DOHH2 (cell line): ENCODE measurements around the gene OR10J5.

ENCODE experiments used
- H3F3A ChIP-seq: fragments of 200-600 bp; sonication (generic), shearing (Covaris generic); 2 replicates; pipeline ENCODE4 v1.6.0; 2016; ENCODE audit warnings: antibody characterized with exemption, mild to moderate bottlenecking; ENCODE audit not compliant: control insufficient read depth, insufficient read depth
- H3K27ac ChIP-seq: fragments of 200-600 bp; sonication (generic); 2 replicates; pipeline ENCODE4 v1.5.1; 2014; ENCODE audit warnings: low read depth, mild to moderate bottlenecking, low read length, moderate library complexity
- H3K27me3 ChIP-seq: fragments of 200-600 bp; sonication (generic); 2 replicates; pipeline ENCODE4 v1.6.1; 2014; ENCODE audit warnings: mild to moderate bottlenecking, low read length, mixed read lengths; ENCODE audit not compliant: control insufficient read depth
- H3K36me3 ChIP-seq: fragments of 200-600 bp; sonication (generic); 2 replicates; pipeline ENCODE4 v1.6.1; 2014; ENCODE audit warnings: mild to moderate bottlenecking, low read length, moderate library complexity, mixed read lengths; ENCODE audit not compliant: control insufficient read depth
- H3K4me1 ChIP-seq: fragments of 200-600 bp; sonication (generic); 2 replicates; pipeline ENCODE4 v1.6.1; 2014; ENCODE audit warnings: mild to moderate bottlenecking, low read length, mixed read lengths; ENCODE audit not compliant: control insufficient read depth
- H3K4me2 ChIP-seq: fragments of 200-600 bp; sonication (generic); 2 replicates; pipeline ENCODE4 v1.6.0; 2014; ENCODE audit warnings: mild to moderate bottlenecking, low read length, moderate library complexity
- H3K4me3 ChIP-seq: fragments of 200-600 bp; sonication (generic); 2 replicates; pipeline ENCODE4 v1.5.1; 2014; ENCODE audit warnings: mild to moderate bottlenecking, low read length, mixed read lengths
- H3K79me2 ChIP-seq: fragments of 200-600 bp; sonication (generic); 2 replicates; pipeline ENCODE4 v1.6.1; 2014; ENCODE audit warnings: mild to moderate bottlenecking, low read length, mixed read lengths; ENCODE audit not compliant: control insufficient read depth
- H3K9me2 ChIP-seq: fragments of 200-600 bp; sonication (generic); replicated peaks from 2 replicates; pipeline ENCODE4 v1.6.1; 2014; ENCODE audit warnings: mild to moderate bottlenecking, low read length, mixed read lengths; ENCODE audit not compliant: control insufficient read depth
- H3K9me3 ChIP-seq: fragments of 200-600 bp; sonication (generic); 2 replicates; pipeline ENCODE4 v1.6.1; 2014; ENCODE audit warnings: antibody characterized with exemption, low read length, mixed read lengths; ENCODE audit not compliant: control insufficient read depth, insufficient read depth
- H4K20me1 ChIP-seq: fragments of 200-600 bp; sonication (generic); 2 replicates; pipeline ENCODE4 v1.6.0; 2014; ENCODE audit warnings: low read depth, mild to moderate bottlenecking, antibody characterized with exemption, low read length, moderate library complexity; ENCODE audit not compliant: control insufficient read depth, insufficient read depth
- CTCF ChIP-seq: fragments of 200-600 bp; sonication (generic); IDR thresholded peaks from one replicate; pipeline ENCODE4 v1.5.1; 2014; ENCODE audit warnings: antibody characterized with exemption, mild to moderate bottlenecking, low read depth, low read length; ENCODE audit not compliant: poor library complexity, severe bottlenecking
- EZH2phosphoT487 ChIP-seq: fragments of 200-600 bp; sonication (generic); IDR thresholded peaks from 2 replicates; pipeline ENCODE4 v1.6.1; 2017; ENCODE audit warnings: borderline replicate concordance, mild to moderate bottlenecking, antibody characterized with exemption, low read length, moderate library complexity, mixed read lengths

The OR10J5 gene, protein sequence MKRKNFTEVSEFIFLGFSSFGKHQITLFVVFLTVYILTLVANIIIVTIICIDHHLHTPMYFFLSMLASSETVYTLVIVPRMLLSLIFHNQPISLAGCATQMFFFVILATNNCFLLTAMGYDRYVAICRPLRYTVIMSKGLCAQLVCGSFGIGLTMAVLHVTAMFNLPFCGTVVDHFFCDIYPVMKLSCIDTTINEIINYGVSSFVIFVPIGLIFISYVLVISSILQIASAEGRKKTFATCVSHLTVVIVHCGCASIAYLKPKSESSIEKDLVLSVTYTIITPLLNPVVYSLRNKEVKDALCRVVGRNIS

GRCh38 chr1:159535907-159536306 lies at the start of gene OR10J5:
Gene OR10J5 (minus strand): TSS chr1:159536007. CDS start chr1:159536007, 0 bp downstream.
- H3K4me1 ChIP-seq = no peaks in the 10 kb centered on the region
- no peak within 1 kb of the TSS for H3K27ac ChIP-seq
- H3K9me2 ChIP-seq = no peaks in the 10 kb centered on the region
- no peaks in the 10 kb centered on the region for H3F3A ChIP-seq
- H3K79me2 ChIP-seq = no peaks in the 10 kb centered on the region
- H4K20me1 ChIP-seq = no peaks in the 10 kb centered on the region
- H3K9me3 ChIP-seq = no peaks in the 10 kb centered on the region
- TF ChIP-seq CTCF = no peak
- TF ChIP-seq EZH2phosphoT487 = no peak
- H3K36me3 ChIP-seq = no peaks in the 10 kb centered on the region
- no peaks in the 10 kb centered on the region for H3K27me3 ChIP-seq
- no peak within 1 kb of the TSS for H3K4me3 ChIP-seq
- no peak within 1 kb of the TSS for H3K4me2 ChIP-seq

- no peak for TF ChIP-seq CTCF
- no peak for TF ChIP-seq EZH2phosphoT487
- H3K4me2 ChIP-seq = no peak overlapping the region
- no peaks in the 10 kb centered on the region for H3K9me3 ChIP-seq
- H3K79me2 ChIP-seq = no peaks in the 10 kb centered on the region
- no peaks in the 10 kb centered on the region for H3F3A ChIP-seq
- H3K4me1 ChIP-seq = no peaks in the 10 kb centered on the region
- H3K4me3 ChIP-seq = no peak overlapping the region
- H3K27me3 ChIP-seq = peaks cover 5% of the 10 kb centered on the region; the same call in 1 of the 2 replicates
- no peak overlapping the region for H3K27ac ChIP-seq
- H4K20me1 ChIP-seq = no peaks in the 10 kb centered on the region
- no peaks in the 10 kb centered on the region for H3K9me2 ChIP-seq
- no peaks in the 10 kb centered on the region for H3K36me3 ChIP-seq
Observed at GRCh38 chr1:159584536-159584935, 48.7 kb upstream of the OR10J5 start.

GRCh38 chr1:159581422-159581821 lies 45.6 kb upstream of the OR10J5 start:
- Histone ChIP-seq H3K4me1 (no peaks in the 10 kb centered on the region), H3F3A (no peaks in the 10 kb centered on the region), H3K36me3 (no peaks in the 10 kb centered on the region), H3K79me2 (no peaks in the 10 kb centered on the region), H3K4me3 (no peak overlapping the region), H4K20me1 (no peaks in the 10 kb centered on the region), H3K27me3 (peaks cover 5% of the 10 kb centered on the region; the same call in 1 of the 2 replicates), H3K9me2 (no peaks in the 10 kb centered on the region), H3K27ac (no peak overlapping the region), H3K4me2 (no peak overlapping the region), H3K9me3 (no peaks in the 10 kb centered on the region)
- no peak for TF ChIP-seq CTCF
- TF ChIP-seq EZH2phosphoT487 = no peak
